HG02981 (cell line): ENCODE results near the gene SPACDR.
A peak's percentile ranks its signal among the peaks of the same experiment; 100 is the strongest.

Experiments used
- ATAC-seq: cut with Tn5 transposase; IDR thresholded peaks from one replicate; pipeline ENCODE4 v1.9.1; 2021; ENCODE audit warnings: mild to moderate bottlenecking, moderate library complexity; ENCODE audit not compliant: unreplicated experiment

The SPACDR gene

DNA sequence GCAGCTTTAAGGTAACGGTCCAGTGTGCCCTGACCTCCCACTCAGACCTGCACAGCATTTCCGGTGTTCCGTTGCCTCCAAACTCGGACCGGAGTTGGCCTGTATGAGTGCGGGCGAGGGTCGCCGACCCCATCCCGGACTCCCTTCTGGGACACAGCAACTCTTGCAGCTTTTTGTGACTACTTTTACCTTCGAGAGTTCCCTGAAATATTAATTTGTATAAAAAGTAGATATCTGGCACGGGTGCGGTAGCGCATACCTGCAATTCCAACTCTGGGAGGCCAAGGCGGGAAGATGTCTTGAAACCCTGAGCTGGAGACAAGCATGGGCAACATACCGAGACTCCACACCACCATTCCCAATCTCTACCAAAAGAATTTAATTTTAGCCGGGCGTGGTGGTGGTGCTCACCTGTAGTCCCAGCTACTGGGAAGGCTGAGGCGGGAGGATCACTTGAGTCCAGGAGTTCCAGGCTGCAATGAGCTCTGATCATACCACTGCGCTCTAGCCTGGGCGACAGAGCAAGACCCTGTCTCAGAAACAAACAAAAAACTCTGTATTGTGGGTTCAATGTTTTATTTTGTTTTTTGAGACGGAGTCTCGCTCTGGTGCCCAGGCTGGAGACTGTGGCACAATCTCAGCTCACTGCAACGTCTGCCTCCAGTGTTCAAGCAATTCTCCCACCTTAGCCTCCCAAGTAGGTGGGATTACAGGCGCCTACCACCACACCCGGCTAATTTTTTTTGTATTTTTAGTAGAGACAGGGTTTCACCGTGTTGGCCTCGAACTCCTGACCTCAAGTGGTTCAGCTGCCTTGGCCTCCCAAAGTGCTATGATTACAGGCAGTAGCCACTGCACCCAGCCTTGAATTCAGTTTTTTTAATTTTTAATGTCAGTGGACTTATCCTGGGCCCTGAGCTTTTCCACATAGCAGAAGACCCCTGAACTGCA is 26.6 kb downstream of the SPACDR start:
- no peak for ATAC-seq

DNA sequence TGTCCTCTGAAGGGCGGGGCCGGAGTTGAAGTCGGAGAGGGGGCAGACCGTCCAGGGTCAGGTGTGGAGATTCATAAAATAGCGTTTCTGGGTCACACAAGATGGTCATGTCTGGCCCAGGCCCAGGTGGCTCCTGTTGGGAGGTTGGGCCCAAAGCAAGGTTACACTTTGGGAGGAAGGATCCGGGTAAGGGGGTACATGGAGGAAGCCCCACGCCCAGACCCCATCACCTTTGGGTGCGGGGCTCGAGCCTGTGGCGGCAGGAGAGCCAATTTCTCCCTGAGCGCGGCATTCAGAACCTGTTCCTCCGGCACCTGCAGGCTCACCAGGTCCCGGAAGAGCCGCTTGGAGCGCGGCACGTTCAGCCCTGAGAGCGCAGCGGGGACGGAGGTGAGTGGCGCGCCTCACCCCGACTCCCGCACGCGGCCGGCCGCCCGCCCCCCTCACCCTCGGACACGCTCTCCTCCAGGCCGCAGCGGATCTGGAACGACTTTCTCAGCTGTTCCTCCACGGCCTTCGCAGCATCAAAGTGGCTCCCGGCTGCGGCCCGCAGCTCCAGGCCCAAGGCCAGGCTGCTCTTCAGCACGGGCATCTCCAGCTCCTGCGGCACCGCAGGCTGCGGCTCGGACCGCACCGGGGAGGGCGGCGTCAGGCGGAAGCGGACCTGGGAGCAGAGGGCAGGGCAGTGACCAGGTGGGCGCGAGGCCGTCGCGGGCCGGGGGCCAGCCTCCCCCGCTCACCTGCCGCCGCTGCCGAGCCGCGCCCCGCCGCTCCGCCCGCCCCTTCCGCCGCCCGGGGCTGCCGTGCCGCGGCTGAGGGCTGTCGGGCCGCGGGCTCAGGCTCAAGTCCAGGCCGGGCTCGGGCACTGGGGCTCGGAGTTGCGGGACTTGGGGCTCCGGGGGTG is 28.4 kb downstream of the SPACDR start:
- peak; percentile 25 for ATAC-seq

DNA sequence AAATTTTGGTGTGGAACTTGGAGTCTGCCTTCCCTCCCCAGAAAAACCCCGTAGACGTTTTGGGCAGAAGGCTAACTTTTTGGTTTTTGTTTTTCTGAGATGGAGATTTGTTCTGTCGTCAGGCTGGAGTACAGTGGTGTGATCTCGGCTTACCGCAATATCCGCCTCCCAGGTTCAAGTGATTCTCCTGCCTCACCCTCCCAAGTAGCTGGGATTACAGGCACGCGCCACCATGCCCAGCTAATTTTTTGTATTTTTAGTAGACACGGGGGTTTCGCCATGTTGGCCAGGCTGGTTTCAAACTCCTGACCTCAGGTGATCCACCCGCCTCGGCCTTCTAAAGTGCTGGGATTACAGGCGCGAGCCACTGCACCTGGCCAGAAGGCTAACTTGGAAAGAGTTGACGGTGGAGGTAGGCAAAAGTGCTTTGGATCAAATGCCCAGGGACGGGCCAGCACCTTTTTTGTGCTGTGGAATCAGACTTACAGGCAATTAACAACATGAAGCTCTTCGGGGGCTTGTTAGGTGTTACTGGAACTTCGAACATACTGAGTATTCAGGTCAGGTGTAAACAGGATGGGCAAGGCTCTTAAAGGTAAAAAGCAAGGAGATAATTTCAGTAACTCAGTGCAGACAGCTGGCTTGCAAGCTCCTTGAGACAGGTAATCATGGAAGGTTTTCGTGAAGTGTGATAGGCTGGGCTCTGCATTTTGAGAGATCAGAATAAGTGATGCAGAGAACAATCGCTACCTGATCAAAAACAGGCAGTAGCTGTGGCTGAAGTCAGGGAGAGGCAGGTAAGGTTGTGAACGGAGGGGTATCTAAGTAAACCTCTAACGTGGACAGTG is 29.5 kb downstream of the SPACDR start:
- no peak for ATAC-seq

DNA sequence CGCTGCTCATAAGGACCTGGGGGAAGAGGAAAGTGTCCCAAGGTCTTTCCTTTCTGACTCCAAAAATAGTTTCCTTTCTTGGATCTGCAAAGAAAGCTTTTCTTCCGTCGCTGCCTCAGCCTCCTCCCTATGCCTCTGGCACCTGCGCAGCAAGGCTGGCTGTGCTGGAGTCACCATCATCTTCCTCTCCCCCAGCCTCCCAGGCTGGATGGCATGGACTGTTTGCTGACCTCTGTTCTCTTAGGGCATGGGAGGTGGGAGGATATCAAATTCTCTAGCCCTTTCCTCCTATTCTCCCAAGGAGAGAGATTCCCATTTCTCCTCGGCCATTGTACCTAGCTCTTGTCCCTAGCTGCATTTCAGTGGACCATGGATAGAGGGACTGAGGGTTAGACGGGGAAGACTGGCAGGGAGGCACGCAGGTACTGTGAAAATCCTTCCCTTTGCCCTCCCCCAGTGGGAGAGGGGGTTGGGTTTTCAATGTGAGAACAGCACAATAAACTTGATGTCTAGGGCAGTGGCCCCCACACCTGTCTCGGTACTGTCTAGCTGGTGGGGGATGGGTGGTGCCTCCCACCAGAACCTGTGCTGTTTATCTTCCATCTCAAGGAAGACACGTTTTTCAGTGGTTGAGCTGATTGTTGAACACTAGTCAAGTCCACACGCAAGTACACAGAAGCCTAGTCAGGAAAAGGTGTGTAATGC is 30.3 kb downstream of the SPACDR start:
- no peak for ATAC-seq

DNA sequence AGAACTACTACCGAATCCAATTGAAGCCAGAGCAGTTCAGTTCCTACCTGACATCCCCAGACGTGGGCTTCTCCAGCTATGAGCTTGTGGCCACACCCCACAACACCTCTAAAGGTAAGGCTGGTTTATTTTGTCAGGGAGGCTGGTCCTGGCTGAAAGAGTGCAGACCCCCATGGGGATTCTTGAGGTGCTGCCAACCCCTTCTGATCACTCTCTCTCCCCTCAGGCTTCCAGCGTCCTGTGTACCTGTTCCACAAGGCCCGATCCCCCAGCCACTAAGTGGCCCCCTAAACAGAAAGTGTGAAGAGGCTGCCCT is 30.8 kb downstream of the SPACDR start:
- ATAC-seq: no peak

DNA sequence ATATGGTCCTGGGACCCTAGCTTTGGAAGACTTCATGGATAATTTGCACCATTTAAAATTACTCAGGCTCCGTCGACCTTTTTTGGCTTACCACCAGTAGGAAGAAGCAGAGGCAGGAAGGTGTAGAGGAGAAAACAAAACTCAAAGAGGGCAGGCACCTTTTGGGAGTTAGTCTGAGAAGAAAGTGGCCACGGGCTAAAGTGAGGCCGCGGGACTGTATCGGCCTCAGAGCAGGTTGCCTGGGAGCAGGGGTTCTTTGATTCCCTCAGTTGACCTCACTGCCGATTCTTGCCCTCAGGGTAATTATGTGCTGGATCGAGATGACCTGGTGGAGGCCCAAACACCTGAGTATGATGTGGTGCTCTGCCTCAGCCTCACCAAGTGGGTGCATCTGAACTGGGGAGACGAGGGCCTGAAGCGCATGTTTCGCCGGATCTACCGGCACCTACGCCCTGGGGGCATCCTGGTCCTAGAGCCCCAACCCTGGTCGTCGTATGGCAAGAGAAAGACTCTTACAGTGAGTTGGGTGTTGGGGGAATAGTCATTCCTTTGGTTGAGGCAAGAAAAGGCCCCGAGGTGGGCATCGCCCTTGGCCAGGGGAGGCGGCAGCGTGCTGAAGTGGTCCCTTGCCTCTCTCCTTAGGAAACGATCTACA is 31.3 kb downstream of the SPACDR start:
- no peak for ATAC-seq

DNA sequence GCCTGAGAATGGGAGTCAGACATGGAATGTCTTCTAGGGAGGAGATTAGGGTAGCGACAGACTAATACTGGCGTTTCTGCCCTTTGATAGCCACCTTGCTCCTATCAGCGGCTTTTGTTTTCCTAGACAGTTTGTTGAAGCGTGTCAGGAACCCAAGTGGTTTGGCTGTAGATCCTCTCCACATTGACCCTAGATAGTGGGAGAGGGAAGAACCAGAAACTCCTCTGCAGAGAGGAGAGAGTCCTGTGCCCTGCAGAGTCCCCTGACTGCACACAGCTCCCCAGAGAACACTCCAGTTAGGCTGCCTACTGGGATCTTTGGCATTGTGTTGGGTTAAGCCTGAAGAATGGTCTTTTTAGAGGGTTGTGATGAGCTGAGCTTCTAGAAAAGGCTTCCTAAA is 32.0 kb downstream of the SPACDR start:
- ATAC-seq: no peak

DNA sequence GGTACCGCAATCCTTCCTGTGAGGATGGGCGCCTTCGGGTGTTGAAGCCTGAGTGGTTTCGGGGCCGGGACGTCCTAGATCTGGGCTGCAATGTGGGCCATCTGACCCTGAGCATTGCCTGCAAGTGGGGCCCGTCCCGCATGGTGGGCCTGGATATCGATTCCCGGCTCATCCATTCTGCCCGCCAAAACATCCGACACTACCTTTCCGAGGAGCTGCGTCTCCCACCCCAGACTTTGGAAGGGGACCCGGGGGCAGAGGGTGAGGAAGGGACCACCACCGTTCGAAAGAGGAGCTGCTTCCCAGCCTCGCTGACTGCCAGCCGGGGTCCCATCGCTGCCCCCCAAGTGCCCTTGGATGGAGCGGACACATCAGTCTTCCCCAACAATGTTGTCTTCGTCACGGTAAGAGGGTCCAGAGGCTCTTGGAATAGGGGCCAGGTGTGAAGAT is 32.7 kb downstream of the SPACDR start:
- ATAC-seq: no peak

DNA sequence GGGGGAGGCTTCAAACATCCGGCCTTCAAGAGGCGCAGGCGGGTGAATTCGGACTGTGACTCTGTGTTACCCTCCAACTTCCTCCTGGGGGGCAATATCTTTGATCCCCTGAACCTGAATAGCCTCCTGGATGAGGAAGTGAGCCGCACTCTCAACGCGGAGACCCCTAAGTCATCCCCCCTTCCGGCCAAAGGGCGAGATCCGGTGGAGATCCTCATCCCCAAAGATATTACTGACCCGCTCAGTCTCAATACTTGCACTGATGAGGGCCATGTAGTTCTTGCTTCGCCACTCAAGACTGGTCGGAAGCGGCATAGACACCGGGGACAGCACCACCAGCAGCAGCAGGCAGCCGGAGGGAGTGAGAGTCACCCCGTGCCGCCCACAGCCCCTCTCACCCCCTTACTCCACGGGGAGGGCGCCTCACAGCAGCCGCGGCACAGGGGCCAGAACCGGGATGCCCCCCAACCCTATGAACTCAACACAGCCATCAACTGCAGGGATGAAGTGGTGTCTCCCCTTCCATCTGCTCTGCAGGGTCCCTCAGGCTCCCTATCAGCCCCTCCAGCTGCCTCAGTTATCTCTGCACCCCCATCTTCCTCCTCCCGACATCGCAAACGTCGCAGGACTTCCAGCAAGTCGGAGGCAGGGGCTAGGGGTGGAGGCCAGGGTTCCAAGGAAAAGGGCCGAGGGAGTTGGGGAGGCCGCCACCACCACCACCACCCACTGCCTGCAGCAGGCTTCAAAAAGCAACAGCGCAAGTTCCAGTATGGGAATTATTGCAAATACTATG is 33.4 kb downstream of the SPACDR start:
- ATAC-seq: no peak

DNA sequence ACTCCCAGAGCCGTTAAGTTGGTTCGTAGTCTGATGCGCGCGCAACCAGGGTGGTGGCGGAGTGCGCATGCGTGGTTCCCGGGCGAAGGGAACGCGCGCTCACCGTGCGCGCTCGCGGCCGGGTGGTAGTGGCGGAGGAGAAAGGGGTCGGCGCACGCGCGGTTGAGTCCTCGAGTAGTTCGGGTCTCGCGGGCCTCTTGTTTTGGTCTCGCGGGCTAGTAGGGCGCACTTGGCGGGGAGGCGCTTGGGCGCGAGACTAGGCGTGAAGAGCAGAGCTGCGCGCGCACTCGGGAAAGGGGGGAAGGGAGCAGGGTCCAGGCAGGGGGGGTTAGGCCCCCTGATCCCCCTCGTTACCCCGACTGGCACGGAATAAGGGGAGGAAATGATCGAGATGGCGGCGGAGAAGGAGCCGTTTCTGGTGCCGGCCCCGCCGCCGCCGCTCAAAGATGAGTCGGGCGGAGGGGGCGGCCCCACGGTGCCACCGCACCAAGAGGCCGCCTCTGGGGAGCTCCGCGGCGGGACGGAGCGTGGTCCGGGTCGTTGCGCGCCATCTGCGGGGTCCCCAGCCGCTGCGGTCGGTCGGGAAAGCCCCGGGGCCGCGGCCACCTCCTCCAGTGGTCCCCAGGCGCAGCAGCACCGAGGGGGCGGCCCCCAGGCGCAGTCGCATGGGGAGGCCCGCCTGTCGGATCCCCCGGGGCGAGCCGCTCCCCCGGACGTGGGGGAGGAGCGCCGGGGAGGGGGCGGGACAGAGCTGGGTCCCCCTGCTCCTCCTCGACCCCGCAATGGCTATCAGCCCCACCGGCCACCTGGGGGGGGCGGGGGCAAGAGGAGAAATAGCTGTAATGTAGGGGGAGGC is 34.2 kb downstream of the SPACDR start, which contains the start of gene MEPCE:
MEPCE (plus strand) TSS at position 195 of the 856 bp plus-strand sequence; CDS start at position 383, 188 bp downstream.
- peak; percentile 28 for ATAC-seq

DNA sequence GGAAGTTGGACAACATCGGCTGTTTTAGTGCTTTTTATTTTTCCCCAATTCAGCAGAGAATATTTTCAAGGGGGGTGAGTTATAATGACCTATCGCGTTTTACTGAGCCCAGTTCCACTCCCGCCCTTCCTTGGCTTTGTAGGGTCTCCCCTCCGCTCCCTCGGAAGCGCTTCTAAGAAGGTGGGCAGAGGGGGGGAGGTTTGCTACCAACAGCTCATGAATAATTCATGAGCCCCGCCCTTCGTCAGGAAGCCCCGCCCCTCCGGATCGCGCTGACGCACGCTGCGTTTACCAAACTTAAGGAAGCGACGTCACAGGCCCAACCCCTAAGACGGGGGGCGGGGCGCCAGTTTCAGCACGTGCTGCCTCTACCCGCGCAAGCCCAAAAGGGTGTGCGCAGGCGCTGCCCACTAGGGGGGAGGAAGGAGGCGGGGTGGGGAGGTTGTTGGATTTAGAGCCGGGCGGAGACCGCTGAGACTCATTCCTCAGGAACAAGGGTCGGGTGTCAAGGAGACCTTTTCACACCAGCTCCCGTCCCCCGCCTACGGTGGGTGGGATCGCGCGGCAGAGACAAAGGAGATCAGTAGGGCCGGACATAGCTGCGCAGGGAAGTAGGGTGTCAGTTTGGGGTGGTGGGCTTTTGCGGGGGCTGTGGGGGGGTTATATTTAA is 35.0 kb downstream of the SPACDR start:
- ATAC-seq: peak; percentile 39

DNA sequence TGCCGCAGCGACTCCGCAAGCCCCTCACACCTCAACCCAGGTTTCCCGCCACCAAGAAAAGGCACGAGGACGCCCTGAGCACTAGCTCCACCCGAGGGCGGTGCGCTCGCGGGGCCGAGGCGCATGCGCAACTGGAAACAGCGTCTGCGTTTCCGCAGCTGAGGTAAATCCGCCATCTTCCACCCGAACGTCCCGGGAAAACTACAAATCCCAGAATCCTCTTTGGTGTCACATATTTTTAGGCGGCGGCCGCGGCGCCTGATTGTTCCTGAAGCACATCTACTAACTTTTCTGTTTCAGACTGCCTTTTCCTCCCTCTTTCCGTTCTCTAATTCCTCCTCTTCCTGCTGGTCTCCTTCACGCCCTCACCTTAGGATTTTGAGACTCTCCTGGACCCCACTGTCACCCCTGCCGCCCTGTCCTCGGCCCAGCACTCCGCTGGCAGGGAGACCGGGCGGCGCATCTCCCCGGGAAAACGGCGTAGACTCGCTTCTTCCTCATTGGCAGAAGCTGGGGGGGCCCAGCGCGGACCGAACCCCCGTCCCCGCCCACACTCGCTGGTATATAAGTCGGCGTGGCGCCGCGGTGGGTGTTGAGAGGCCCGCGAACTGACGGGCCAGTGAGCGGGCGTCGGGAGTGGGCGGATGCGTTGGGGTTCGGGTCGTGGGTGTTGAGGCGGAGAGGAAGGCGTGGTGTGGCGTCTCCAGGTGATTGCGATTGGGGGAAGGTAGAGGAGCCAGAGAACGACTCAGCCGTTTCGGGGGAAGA is 35.7 kb downstream of the SPACDR start, which contains the start of gene ZCWPW1:
ZCWPW1 (minus strand) TSS at position 505 of the 768 bp plus-strand sequence. CDS start 8,054 bp downstream, outside the sequence.
- ATAC-seq: peak; percentile 47

DNA sequence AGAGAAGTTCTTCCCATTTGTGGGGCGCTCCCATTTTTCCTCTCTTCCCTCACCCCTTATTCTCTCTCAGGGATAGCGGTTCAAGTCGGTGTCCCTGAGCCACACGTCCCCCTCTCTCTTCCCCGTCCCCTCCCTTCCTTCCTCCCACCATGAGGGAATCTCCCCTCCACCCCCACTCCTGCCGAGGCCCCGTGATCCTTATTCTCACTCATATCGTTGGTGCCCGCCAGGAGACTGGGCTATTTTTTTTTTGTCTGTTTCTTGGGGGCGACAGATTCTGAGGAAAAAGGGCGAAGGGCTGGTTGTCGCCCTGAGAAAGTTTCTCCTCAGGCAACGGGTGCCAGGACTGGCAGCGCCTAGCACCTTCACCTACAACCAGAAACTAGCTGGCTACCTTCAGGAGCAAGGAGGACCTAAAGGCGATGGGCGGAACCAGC is 36.3 kb downstream of the SPACDR start:
- no peak for ATAC-seq

DNA sequence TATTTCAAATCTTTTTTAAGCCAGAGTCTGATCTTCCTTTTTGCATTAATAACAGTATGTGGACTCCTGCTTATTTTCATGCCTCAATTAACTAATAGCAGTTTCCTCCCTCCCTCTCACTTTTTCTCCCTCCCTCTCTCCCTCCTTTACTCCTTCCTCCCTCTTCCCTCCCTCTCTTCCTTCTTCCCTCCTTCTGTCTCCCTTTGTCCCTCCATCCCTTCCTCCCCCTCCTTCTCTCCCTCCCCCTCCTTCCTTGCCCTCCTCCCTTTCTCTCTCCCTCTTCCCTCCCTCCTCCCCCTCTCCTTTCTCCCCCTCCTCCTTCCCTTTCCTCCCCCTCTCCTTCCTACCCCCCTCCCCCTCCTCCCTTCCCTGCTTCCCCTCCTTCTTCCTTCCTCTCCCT is 37.5 kb downstream of the SPACDR start:
- no peak for ATAC-seq

DNA sequence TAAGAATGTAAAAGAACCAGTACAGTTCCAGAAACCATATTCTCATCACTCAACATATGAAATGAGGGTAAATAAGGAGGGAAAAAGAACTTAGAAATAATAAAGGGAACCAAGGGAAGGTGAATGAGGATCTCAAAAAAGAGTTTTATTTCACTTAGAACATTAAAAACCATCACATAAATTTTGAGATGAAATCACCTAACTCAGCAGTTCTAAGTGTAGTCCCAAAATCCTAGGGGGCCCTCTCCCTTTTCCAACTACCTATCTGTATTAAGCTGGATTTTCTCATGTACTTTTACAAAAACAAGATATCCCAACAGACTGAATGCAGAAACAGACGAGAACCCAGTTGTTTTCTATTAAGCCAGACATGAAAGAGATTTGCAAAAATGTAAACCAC is 38.7 kb downstream of the SPACDR start:
- no peak for ATAC-seq

DNA sequence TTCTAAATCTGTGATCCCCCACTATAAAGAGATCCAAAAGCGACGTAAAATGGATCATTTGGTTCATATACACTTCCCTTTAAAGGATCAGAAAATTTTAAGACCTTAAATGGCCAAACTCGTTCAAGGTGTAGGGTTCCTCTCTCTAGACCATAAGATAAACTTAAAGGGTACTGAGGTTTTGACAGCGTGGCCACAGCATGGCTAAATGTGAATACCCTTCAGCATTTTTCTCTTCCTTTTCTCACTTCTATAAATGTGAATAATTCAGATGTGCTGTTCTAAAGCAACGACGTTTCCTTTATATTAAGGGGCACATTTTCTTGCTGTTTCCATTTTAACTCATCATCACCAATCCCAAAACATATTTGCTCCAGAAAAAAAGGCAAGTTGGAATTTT is 40.7 kb downstream of the SPACDR start:
- no peak for ATAC-seq
